ENCODE results near the gene LRRK2.

LRRK2 gene

GRCh38 chr12:40224439-40225291 lies at the start of gene LRRK2:
Gene LRRK2 (plus strand): TSS chr12:40224997. CDS start chr12:40225132, 135 bp downstream.
- TF ChIP-seq CTCF (IDR thresholded peaks at IDR 0.05; ENCODE audit: insufficient read depth, low read length, missing control alignments) = no peak
- ChIA-PET CTCF (no interaction called here), POLR2A (no interaction called here)
- H3K4me3 ChIP-seq (ENCODE audit: low read depth, low read length) = peak within 1 kb of the TSS; percentile 51
- DNase-seq (ENCODE audit: low read depth, low spot score) = no peak

GRCh38 chr12:40175045-40175444 lies 49.8 kb upstream of the LRRK2 start:
- H3K4me3 ChIP-seq (ENCODE audit: low read depth, low read length) = no peak overlapping the region
- ChIA-PET POLR2A (no interaction called here), CTCF (no interaction called here)
- no peak for DNase-seq (ENCODE audit: low read depth, low spot score)
- no peak for TF ChIP-seq CTCF (IDR thresholded peaks at IDR 0.05; ENCODE audit: insufficient read depth, low read length, missing control alignments)

GRCh38 chr12:40175489-40175888 lies 49.3 kb upstream of the LRRK2 start:
- POLR2A ChIA-PET = no interaction called here
- CTCF ChIA-PET = no interaction called here
- DNase-seq (ENCODE audit: low read depth, low spot score) = no peak
- H3K4me3 ChIP-seq (ENCODE audit: low read depth, low read length) = no peak overlapping the region
- TF ChIP-seq CTCF (IDR thresholded peaks at IDR 0.05; ENCODE audit: insufficient read depth, low read length, missing control alignments) = no peak

- ChIA-PET CTCF (no interaction called here), POLR2A (no interaction called here)
- no peak for TF ChIP-seq CTCF (IDR thresholded peaks at IDR 0.05; ENCODE audit: insufficient read depth, low read length, missing control alignments)
- no peak overlapping the region for H3K4me3 ChIP-seq (ENCODE audit: low read depth, low read length)
- DNase-seq (ENCODE audit: low read depth, low spot score) = no peak
Measured at GRCh38 chr12:40178701-40179100, 46.1 kb upstream of the LRRK2 start.

- ChIA-PET CTCF (no interaction called here), POLR2A (no interaction called here)
- no peak for DNase-seq (ENCODE audit: low read depth, low spot score)
- no peak for TF ChIP-seq CTCF (IDR thresholded peaks at IDR 0.05; ENCODE audit: insufficient read depth, low read length, missing control alignments)
- no peak overlapping the region for H3K4me3 ChIP-seq (ENCODE audit: low read depth, low read length)
Measured at GRCh38 chr12:40181490-40181889, 43.3 kb upstream of the LRRK2 start.

- no peak for DNase-seq (ENCODE audit: low read depth, low spot score)
- TF ChIP-seq CTCF (IDR thresholded peaks at IDR 0.05; ENCODE audit: insufficient read depth, low read length, missing control alignments) = no peak
- no peak overlapping the region for H3K4me3 ChIP-seq (ENCODE audit: low read depth, low read length)
- ChIA-PET CTCF (no interaction called here), POLR2A (no interaction called here)
Measured at GRCh38 chr12:40183715-40184114, 41.1 kb upstream of the LRRK2 start.

Measured in AG04449 (cell line).